ENCODE results near the gene IRF9.

- TF ChIP-seq, protein P1, sequence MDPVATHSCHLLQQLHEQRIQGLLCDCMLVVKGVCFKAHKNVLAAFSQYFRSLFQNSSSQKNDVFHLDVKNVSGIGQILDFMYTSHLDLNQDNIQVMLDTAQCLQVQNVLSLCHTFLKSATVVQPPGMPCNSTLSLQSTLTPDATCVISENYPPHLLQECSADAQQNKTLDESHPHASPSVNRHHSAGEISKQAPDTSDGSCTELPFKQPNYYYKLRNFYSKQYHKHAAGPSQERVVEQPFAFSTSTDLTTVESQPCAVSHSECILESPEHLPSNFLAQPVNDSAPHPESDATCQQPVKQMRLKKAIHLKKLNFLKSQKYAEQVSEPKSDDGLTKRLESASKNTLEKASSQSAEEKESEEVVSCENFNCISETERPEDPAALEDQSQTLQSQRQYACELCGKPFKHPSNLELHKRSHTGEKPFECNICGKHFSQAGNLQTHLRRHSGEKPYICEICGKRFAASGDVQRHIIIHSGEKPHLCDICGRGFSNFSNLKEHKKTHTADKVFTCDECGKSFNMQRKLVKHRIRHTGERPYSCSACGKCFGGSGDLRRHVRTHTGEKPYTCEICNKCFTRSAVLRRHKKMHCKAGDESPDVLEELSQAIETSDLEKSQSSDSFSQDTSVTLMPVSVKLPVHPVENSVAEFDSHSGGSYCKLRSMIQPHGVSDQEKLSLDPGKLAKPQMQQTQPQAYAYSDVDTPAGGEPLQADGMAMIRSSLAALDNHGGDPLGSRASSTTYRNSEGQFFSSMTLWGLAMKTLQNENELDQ (tag by site-specific recombination; IDR thresholded peaks at IDR 0.05; ENCODE audit: low read depth): no peak
- TF ChIP-seq, protein P2, sequence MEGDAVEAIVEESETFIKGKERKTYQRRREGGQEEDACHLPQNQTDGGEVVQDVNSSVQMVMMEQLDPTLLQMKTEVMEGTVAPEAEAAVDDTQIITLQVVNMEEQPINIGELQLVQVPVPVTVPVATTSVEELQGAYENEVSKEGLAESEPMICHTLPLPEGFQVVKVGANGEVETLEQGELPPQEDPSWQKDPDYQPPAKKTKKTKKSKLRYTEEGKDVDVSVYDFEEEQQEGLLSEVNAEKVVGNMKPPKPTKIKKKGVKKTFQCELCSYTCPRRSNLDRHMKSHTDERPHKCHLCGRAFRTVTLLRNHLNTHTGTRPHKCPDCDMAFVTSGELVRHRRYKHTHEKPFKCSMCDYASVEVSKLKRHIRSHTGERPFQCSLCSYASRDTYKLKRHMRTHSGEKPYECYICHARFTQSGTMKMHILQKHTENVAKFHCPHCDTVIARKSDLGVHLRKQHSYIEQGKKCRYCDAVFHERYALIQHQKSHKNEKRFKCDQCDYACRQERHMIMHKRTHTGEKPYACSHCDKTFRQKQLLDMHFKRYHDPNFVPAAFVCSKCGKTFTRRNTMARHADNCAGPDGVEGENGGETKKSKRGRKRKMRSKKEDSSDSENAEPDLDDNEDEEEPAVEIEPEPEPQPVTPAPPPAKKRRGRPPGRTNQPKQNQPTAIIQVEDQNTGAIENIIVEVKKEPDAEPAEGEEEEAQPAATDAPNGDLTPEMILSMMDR (tag by site-specific recombination; IDR thresholded peaks at IDR 0.05): no peak
- TF ChIP-seq SETDB1 (IDR thresholded peaks at IDR 0.05; ENCODE audit: insufficient read length, low read length): no peak
- TF ChIP-seq, protein P3, sequence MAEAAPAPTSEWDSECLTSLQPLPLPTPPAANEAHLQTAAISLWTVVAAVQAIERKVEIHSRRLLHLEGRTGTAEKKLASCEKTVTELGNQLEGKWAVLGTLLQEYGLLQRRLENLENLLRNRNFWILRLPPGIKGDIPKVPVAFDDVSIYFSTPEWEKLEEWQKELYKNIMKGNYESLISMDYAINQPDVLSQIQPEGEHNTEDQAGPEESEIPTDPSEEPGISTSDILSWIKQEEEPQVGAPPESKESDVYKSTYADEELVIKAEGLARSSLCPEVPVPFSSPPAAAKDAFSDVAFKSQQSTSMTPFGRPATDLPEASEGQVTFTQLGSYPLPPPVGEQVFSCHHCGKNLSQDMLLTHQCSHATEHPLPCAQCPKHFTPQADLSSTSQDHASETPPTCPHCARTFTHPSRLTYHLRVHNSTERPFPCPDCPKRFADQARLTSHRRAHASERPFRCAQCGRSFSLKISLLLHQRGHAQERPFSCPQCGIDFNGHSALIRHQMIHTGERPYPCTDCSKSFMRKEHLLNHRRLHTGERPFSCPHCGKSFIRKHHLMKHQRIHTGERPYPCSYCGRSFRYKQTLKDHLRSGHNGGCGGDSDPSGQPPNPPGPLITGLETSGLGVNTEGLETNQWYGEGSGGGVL (tag by site-specific recombination; IDR thresholded peaks at IDR 0.05): no peak
- TF ChIP-seq ZNF426 (tag by site-specific recombination; IDR thresholded peaks at IDR 0.05): no peak
- TF ChIP-seq, protein P4, sequence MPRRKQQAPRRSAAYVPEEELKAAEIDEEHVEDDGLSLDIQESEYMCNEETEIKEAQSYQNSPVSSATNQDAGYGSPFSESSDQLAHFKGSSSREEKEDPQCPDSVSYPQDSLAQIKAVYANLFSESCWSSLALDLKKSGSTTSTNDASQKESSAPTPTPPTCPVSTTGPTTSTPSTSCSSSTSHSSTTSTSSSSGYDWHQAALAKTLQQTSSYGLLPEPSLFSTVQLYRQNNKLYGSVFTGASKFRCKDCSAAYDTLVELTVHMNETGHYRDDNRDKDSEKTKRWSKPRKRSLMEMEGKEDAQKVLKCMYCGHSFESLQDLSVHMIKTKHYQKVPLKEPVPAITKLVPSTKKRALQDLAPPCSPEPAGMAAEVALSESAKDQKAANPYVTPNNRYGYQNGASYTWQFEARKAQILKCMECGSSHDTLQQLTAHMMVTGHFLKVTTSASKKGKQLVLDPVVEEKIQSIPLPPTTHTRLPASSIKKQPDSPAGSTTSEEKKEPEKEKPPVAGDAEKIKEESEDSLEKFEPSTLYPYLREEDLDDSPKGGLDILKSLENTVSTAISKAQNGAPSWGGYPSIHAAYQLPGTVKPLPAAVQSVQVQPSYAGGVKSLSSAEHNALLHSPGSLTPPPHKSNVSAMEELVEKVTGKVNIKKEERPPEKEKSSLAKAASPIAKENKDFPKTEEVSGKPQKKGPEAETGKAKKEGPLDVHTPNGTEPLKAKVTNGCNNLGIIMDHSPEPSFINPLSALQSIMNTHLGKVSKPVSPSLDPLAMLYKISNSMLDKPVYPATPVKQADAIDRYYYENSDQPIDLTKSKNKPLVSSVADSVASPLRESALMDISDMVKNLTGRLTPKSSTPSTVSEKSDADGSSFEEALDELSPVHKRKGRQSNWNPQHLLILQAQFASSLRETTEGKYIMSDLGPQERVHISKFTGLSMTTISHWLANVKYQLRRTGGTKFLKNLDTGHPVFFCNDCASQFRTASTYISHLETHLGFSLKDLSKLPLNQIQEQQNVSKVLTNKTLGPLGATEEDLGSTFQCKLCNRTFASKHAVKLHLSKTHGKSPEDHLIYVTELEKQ (tag by site-specific recombination; IDR thresholded peaks at IDR 0.05; ENCODE audit: borderline replicate concordance): no peak
These were observed 15.8 kb upstream of the IRF9 start for GRCh38 chr14:24145219-24145618.
